B cell (primary cell): ENCODE data around the gene TIGD3. TPM values are rescaled to one million over a fixed set of nuclear protein-coding genes. Genes with fewer than 3 reads are reported as not detected.

ENCODE experiments used
- polyA plus RNA-seq: library from polyadenylated mRNA; depleted of rRNA; stranded (reverse); fragments of >200 nt; gene quantifications from 2 replicates; pipeline ENCODE4 v1.2.3, GENCODE V29; 2012
- total RNA-seq, 2 donors: library from RNA; stranded (reverse); fragments of 120-200 nt in 1 of 2; gene quantifications; 1 replicate in 1 of 2; 2 replicates in 1 of 2; pipeline versions ENCODE4 v1.2.3 to v1.2.4, GENCODE V29; 2013 to 2022

The TIGD3 gene
- total and polyA plus RNA-seq, 2 donors (not counting 1 experiment from before 2014, with no cell fraction given), result 3.8 to 6.1 TPM

Other genes starting within 250 kb of the TIGD3 start
- gene TM7SF2, start 242.9 kb upstream of the TIGD3 start, total RNA-seq, result 28.5 and 35.3 TPM in 2 replicates
- 22.8 and 23.9 TPM in 2 replicates for gene TM7SF2, start 242.9 kb upstream of the TIGD3 start, polyA plus RNA-seq
- gene ZNHIT2, start 237.1 kb upstream of the TIGD3 start, total RNA-seq, result 14.1 and 14.5 TPM in 2 replicates
- 2.0 and 6.2 TPM in 2 replicates for gene ZNHIT2, start 237.1 kb upstream of the TIGD3 start, polyA plus RNA-seq
- gene FAU, start 232.6 kb upstream of the TIGD3 start, total RNA-seq, result 1,288 and 1,318 TPM in 2 replicates
- gene FAU, start 232.6 kb upstream of the TIGD3 start, polyA plus RNA-seq, result 1,483 and 1,559 TPM in 2 replicates
- gene MRPL49, start 232.4 kb upstream of the TIGD3 start, total RNA-seq, result 48.5 and 58.5 TPM in 2 replicates
- 39.6 and 46.8 TPM in 2 replicates for gene MRPL49, start 232.4 kb upstream of the TIGD3 start, polyA plus RNA-seq
- gene SYVN1, start 220.2 kb upstream of the TIGD3 start, total RNA-seq, result 187 and 188 TPM in 2 replicates
- gene SYVN1, start 220.2 kb upstream of the TIGD3 start, polyA plus RNA-seq, result 250 and 282 TPM in 2 replicates
- not detected in 2 replicates for gene SPDYC, start 184.5 kb upstream of the TIGD3 start, total RNA-seq
- gene SPDYC, start 184.5 kb upstream of the TIGD3 start, polyA plus RNA-seq, result not detected in 2 replicates
- 192 and 202 TPM in 2 replicates for gene CAPN1, start 172.8 kb upstream of the TIGD3 start, total RNA-seq
- 175 and 192 TPM in 2 replicates for gene CAPN1, start 172.8 kb upstream of the TIGD3 start, polyA plus RNA-seq
- 28.7 and 33.2 TPM in 2 replicates for gene POLA2, start 92.8 kb upstream of the TIGD3 start, total RNA-seq
- 11.0 and 13.0 TPM in 2 replicates for gene POLA2, start 92.8 kb upstream of the TIGD3 start, polyA plus RNA-seq
- gene CDC42EP2, start 39.9 kb upstream of the TIGD3 start, total RNA-seq, result 1.1 and 1.5 TPM in 2 replicates
- 0.69 TPM in 1 of 2 replicates, not detected in the other for gene CDC42EP2, start 39.9 kb upstream of the TIGD3 start, polyA plus RNA-seq
- 122 and 124 TPM in 2 replicates for gene DPF2, start 20.9 kb upstream of the TIGD3 start, total RNA-seq
- 40.9 and 66.8 TPM in 2 replicates for gene DPF2, start 20.9 kb upstream of the TIGD3 start, polyA plus RNA-seq
- 16.4 and 18.2 TPM in 2 replicates for gene SLC25A45, start 27.9 kb downstream of the TIGD3 start, total RNA-seq
- 50.8 and 80.6 TPM in 2 replicates for gene SLC25A45, start 27.9 kb downstream of the TIGD3 start, polyA plus RNA-seq
- 73.6 and 82.5 TPM in 2 replicates for gene FRMD8, start 31.9 kb downstream of the TIGD3 start, total RNA-seq
- gene FRMD8, start 31.9 kb downstream of the TIGD3 start, polyA plus RNA-seq, result 35.1 and 44.3 TPM in 2 replicates
- 1,620 and 1,642 TPM in 2 replicates for gene NEAT1, start 68.0 kb downstream of the TIGD3 start, total RNA-seq
- gene NEAT1, start 68.0 kb downstream of the TIGD3 start, polyA plus RNA-seq, result 66.7 and 127 TPM in 2 replicates
- gene MALAT1, start 144.3 kb downstream of the TIGD3 start, total RNA-seq, result 32,417 and 34,445 TPM in 2 replicates
- 461 and 646 TPM in 2 replicates for gene MALAT1, start 144.3 kb downstream of the TIGD3 start, polyA plus RNA-seq
- 72.3 and 85.5 TPM in 2 replicates for gene SCYL1, start 170.3 kb downstream of the TIGD3 start, total RNA-seq
- 76.1 and 76.5 TPM in 2 replicates for gene SCYL1, start 170.3 kb downstream of the TIGD3 start, polyA plus RNA-seq
- 69.0 and 69.7 TPM in 2 replicates for gene LTBP3, start 203.6 kb downstream of the TIGD3 start, total RNA-seq
- 65.1 and 84.8 TPM in 2 replicates for gene LTBP3, start 203.6 kb downstream of the TIGD3 start, polyA plus RNA-seq
- 22.1 and 24.0 TPM in 2 replicates for gene ZNRD2, start 215.7 kb downstream of the TIGD3 start, total RNA-seq
- 98.0 and 112 TPM in 2 replicates for gene ZNRD2, start 215.7 kb downstream of the TIGD3 start, polyA plus RNA-seq
- gene FAM89B, start 217.8 kb downstream of the TIGD3 start, total RNA-seq, result 29.7 and 30.4 TPM in 2 replicates
- gene FAM89B, start 217.8 kb downstream of the TIGD3 start, polyA plus RNA-seq, result 35.1 and 50.2 TPM in 2 replicates
- 202 and 224 TPM in 2 replicates for gene EHBP1L1, start 221.3 kb downstream of the TIGD3 start, total RNA-seq
- gene EHBP1L1, start 221.3 kb downstream of the TIGD3 start, polyA plus RNA-seq, result 279 and 313 TPM in 2 replicates
- 3.5 and 3.9 TPM in 2 replicates for gene KCNK7, start 241.0 kb downstream of the TIGD3 start, total RNA-seq
- 2.2 and 5.8 TPM in 2 replicates for gene KCNK7, start 241.0 kb downstream of the TIGD3 start, polyA plus RNA-seq